ENCODE data around the gene DBH.

- TF ChIP-seq CTCF (conservative IDR thresholded peaks at IDR 0.05; ENCODE audit: low read length) (no peak), EZH2phosphoT487 (IDR thresholded peaks at IDR 0.05; ENCODE audit: borderline replicate concordance, low read depth, low read length) (no peak)
Measured at GRCh38 chr9:133642708-133643361, 6.7 kb downstream of the DBH start.
